ENCODE results near the gene ADGRL3. TPM values are rescaled to one million over a fixed set of nuclear protein-coding genes. Genes with fewer than 3 reads are reported as not detected.

The ADGRL3 gene
- total and polyA plus RNA-seq, 8 donors = 0.08 to 1.4 (median 0.24) TPM

GRCh38 chr4:62028745-62029144 is 828.6 kb downstream of the ADGRL3 start:
- Histone ChIP-seq H3K36me3 (no peaks in the 10 kb centered on the region), H3K27ac (no peak overlapping the region), H3K4me1 (no peaks in the 10 kb centered on the region), H3K9me3 (no peaks in the 10 kb centered on the region), H3K4me3 (no peak overlapping the region), H3K27me3 (no peaks in the 10 kb centered on the region)
- no peak for TF ChIP-seq CTCF (IDR thresholded peaks at IDR 0.05)
- no peak for FAIRE-seq
- ATAC-seq = no peak
- DNase-seq = no peak
- intact Hi-C loops (cut with DNase I) = no loop called here
- WGBS, 2 donors = 18% methylated on average over 2 of the region's 2 CpGs

GRCh38 chr4:62030958-62031357 is 830.8 kb downstream of the ADGRL3 start:
- no peaks in the 10 kb centered on the region for H3K36me3 ChIP-seq
- FAIRE-seq (no peak), ATAC-seq (no peak), DNase-seq (no peak)
- intact Hi-C loops (cut with DNase I) = no loop called here
- H3K27ac ChIP-seq = no peak overlapping the region
- no peak overlapping the region for H3K4me3 ChIP-seq
- 36 to 47% methylated on average over 2 of the region's 2 CpGs for WGBS, 2 donors
- H3K9me3 ChIP-seq = no peaks in the 10 kb centered on the region
- TF ChIP-seq CTCF (IDR thresholded peaks at IDR 0.05) = no peak
- no peaks in the 10 kb centered on the region for H3K27me3 ChIP-seq
- H3K4me1 ChIP-seq = no peaks in the 10 kb centered on the region

- no peak for TF ChIP-seq CTCF (IDR thresholded peaks at IDR 0.05)
- Histone ChIP-seq H3K27me3 (no peaks in the 10 kb centered on the region), H3K27ac (no peak overlapping the region), H3K9me3 (no peaks in the 10 kb centered on the region), H3K4me1 (no peaks in the 10 kb centered on the region), H3K36me3 (no peaks in the 10 kb centered on the region), H3K4me3 (no peak overlapping the region)
- ATAC-seq (peak in 1 of 4 donors; percentile 28), DNase-seq (no peak), FAIRE-seq (no peak)
- intact Hi-C loops (cut with DNase I) = no loop called here
- 15 to 17% methylated on average over 5 of the region's 5 CpGs for WGBS, 2 donors
These were observed 837.4 kb downstream of the ADGRL3 start for GRCh38 chr4:62037571-62037970.

- Histone ChIP-seq H3K4me1 (no peaks in the 10 kb centered on the region), H3K4me3 (no peak overlapping the region), H3K27ac (no peak overlapping the region), H3K27me3 (no peaks in the 10 kb centered on the region), H3K9me3 (no peaks in the 10 kb centered on the region), H3K36me3 (no peaks in the 10 kb centered on the region)
- no peak for TF ChIP-seq CTCF (IDR thresholded peaks at IDR 0.05)
- no peak for DNase-seq
- FAIRE-seq = no peak
- no peak for ATAC-seq
- intact Hi-C loops (cut with DNase I) = no loop called here
- 41 to 45% methylated on average over 3 of the region's 3 CpGs for WGBS, 2 donors
These were observed 851.2 kb downstream of the ADGRL3 start for GRCh38 chr4:62051332-62051731.

- ATAC-seq (no peak), FAIRE-seq (no peak), DNase-seq (no peak)
- no peak for TF ChIP-seq CTCF (IDR thresholded peaks at IDR 0.05)
- Histone ChIP-seq H3K9me3 (no peaks in the 10 kb centered on the region), H3K4me1 (no peaks in the 10 kb centered on the region), H3K27ac (no peak overlapping the region), H3K36me3 (no peaks in the 10 kb centered on the region), H3K27me3 (no peaks in the 10 kb centered on the region), H3K4me3 (no peak overlapping the region)
- intact Hi-C loops (cut with DNase I) = no loop called here
These were observed 853.8 kb downstream of the ADGRL3 start for GRCh38 chr4:62053974-62054373.

All from pancreas (tissue), 10 donors.